K562 (cell line): ENCODE data around the gene LYST. TPM values are rescaled to one million over a fixed set of nuclear protein-coding genes. Genes with fewer than 3 reads are reported as not detected.

Experiments used
- ARID1B ChIP-seq: fragments of 450-650 bp; IDR thresholded peaks from 2 replicates; pipeline ENCODE4 v1.6.1; 2016; ENCODE audit warnings: antibody characterized with exemption, mild to moderate bottlenecking, inconsistent platforms
- CCNT2 ChIP-seq: IDR thresholded peaks from 2 replicates; pipeline ENCODE4 v1.6.1; 2011; ENCODE audit warnings: borderline replicate concordance, low read depth, mild to moderate bottlenecking, moderate library complexity, mixed read lengths, low read length; ENCODE audit not compliant: insufficient read length; ENCODE audit errors: extremely low read depth
- CREM ChIP-seq: IDR thresholded peaks from 2 replicates; pipeline ENCODE4 v1.6.1; 2014; ENCODE audit warnings: antibody characterized with exemption, low read depth
- ELF1 ChIP-seq: fragments of 200-800 bp; sonication (Bioruptor generic); IDR thresholded peaks from 2 replicates; pipeline ENCODE4 v1.6.1; 2016; ENCODE audit warnings: missing genetic modification characterization, missing compliant biosample characterization
- FOSL1 ChIP-seq: fragments of 200-800 bp; sonication (Bioruptor generic); conservative IDR thresholded peaks from 2 replicates; pipeline ENCODE4 v1.6.1; 2016; ENCODE audit warnings: missing genetic modification characterization, missing compliant biosample characterization
- FOXK2 ChIP-seq, 2 experiments: fragments of 450-650 bp; IDR thresholded peaks in 1 of 2; conservative IDR thresholded peaks in 1 of 2; 2 replicates each; pipeline ENCODE4 v1.6.1; 2016; ENCODE audit warnings: low read depth in 2 of 2, mild to moderate bottlenecking in 1 of 2
- ID3 ChIP-seq, 2 experiments: fragments of 250-450 bp in 1 of 2; fragments of 450-650 bp in 1 of 2; sonication (Bioruptor Pico) in 1 of 2; IDR thresholded peaks; 2 replicates each; pipeline versions ENCODE4 v1.6.1 to v1.8.0; 2016 to 2021; ENCODE audit warnings: mild to moderate bottlenecking in 2 of 2, moderate library complexity in 2 of 2, missing compliant biosample characterization in 1 of 2, missing genetic modification characterization in 1 of 2
- JUND ChIP-seq, 2 experiments: IDR thresholded peaks; 2 replicates in 1 of 2; 3 replicates in 1 of 2; pipeline ENCODE4 v1.6.1; 2011; ENCODE audit warnings: borderline replicate concordance in 2 of 2, low read depth in 2 of 2, low read length in 2 of 2, improper control_type of control experiment in 1 of 2, missing biosample characterization in 1 of 2, missing genetic modification characterization in 1 of 2, missing genetic modification reagents in 1 of 2
- NFIC ChIP-seq: fragments of 450-650 bp; IDR thresholded peaks from 2 replicates; pipeline ENCODE4 v1.6.1; 2017; ENCODE audit warnings: mild to moderate bottlenecking, inconsistent platforms
- PHF21A ChIP-seq: fragments of 450-650 bp; IDR thresholded peaks from 2 replicates; pipeline ENCODE4 v1.6.1; 2017; ENCODE audit warnings: low read depth, borderline replicate concordance
- polyA plus RNA-seq, 8 experiments: library from polyadenylated mRNA; depleted of rRNA in 4 of 8; stranded (reverse) in 5 of 8; unstranded in 3 of 8; fragments of >200 nt; fragmentation: Nextera tagmentation in 2 of 8; fragmentation: Illumina TruSeq in 1 of 8; extraction: Ambion mirVana in 2 of 8; extraction: Trizol in 1 of 8; gene quantifications; 2 replicates each; pipeline versions ENCODE4 v1.2.1 to v1.2.3, GENCODE V29; 2011 to 2014; ENCODE audit warnings: inconsistent platforms in 1 of 8, missing spikeins in 1 of 8
- total RNA-seq, 7 experiments: library from RNA; depleted of rRNA in 6 of 7; stranded (reverse); fragments of >200 nt in 6 of 7; fragmentation: Illumina TruSeq in 2 of 7; extraction: Trizol in 2 of 7; gene quantifications; 2 replicates each; pipeline versions ENCODE4 v1.2.1 to v1.2.3, GENCODE V29; 2011 to 2021; ENCODE audit warnings: low replicate concordance in 1 of 7
- TF ChIP-seq, protein P1 (sequence below): fragments of 250-450 bp; sonication (Bioruptor Pico); IDR thresholded peaks from 2 replicates; pipeline ENCODE4 v1.8.0; 2022; ENCODE audit warnings: moderate library complexity, mild to moderate bottlenecking, inconsistent platforms
- TF ChIP-seq, protein P2 (sequence below), 2 experiments: fragments of 450-650 bp in 1 of 2; sonication (generic) in 1 of 2; formaldehyde crosslinking in 1 of 2; IDR thresholded peaks; 2 replicates each; pipeline versions ENCODE4 v1.7.1 to v1.9.0; 2016 to 2022; ENCODE audit warnings: inconsistent platforms in 1 of 2, mild to moderate bottlenecking in 1 of 2, missing genetic modification reagents in 1 of 2

Gene LYST
- total and polyA plus RNA-seq, 9 of the 15 experiments (the other 6 are each of a cell fraction or from before 2014, with no cell fraction given) = 0.73 to 2.4 (median 1.4) TPM

GRCh38 chr1:235642011-235642942, 224.4 kb downstream of the LYST start (continued):
- 0 out of 2 replicates have a peak, but pooled peaks have one; percentile 21 for TF ChIP-seq ELF1 (tag)
- TF ChIP-seq PHF21A = no peak
- TF ChIP-seq ID3 (CRISPR knock-in tag; IDR thresholded peaks at IDR 0.05) = no peak
- TF ChIP-seq ID3 (tag; IDR thresholded peaks at IDR 0.05) = no peak
- TF ChIP-seq JUND (IDR thresholded peaks at IDR 0.05; ENCODE audit: borderline replicate concordance, low read depth, low read length) = peak; percentile 86
- TF ChIP-seq JUND (tag; IDR thresholded peaks at IDR 0.05; ENCODE audit: borderline replicate concordance, low read depth, low read length) = peak; percentile 77; the same call in 1 of the 3 replicates
- TF ChIP-seq, protein P1, sequence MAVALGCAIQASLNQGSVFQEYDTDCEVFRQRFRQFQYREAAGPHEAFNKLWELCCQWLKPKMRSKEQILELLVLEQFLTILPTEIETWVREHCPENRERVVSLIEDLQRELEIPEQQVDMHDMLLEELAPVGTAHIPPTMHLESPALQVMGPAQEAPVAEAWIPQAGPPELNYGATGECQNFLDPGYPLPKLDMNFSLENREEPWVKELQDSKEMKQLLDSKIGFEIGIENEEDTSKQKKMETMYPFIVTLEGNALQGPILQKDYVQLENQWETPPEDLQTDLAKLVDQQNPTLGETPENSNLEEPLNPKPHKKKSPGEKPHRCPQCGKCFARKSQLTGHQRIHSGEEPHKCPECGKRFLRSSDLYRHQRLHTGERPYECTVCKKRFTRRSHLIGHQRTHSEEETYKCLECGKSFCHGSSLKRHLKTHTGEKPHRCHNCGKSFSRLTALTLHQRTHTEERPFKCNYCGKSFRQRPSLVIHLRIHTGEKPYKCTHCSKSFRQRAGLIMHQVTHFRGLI = no peak
- TF ChIP-seq, protein P2, sequence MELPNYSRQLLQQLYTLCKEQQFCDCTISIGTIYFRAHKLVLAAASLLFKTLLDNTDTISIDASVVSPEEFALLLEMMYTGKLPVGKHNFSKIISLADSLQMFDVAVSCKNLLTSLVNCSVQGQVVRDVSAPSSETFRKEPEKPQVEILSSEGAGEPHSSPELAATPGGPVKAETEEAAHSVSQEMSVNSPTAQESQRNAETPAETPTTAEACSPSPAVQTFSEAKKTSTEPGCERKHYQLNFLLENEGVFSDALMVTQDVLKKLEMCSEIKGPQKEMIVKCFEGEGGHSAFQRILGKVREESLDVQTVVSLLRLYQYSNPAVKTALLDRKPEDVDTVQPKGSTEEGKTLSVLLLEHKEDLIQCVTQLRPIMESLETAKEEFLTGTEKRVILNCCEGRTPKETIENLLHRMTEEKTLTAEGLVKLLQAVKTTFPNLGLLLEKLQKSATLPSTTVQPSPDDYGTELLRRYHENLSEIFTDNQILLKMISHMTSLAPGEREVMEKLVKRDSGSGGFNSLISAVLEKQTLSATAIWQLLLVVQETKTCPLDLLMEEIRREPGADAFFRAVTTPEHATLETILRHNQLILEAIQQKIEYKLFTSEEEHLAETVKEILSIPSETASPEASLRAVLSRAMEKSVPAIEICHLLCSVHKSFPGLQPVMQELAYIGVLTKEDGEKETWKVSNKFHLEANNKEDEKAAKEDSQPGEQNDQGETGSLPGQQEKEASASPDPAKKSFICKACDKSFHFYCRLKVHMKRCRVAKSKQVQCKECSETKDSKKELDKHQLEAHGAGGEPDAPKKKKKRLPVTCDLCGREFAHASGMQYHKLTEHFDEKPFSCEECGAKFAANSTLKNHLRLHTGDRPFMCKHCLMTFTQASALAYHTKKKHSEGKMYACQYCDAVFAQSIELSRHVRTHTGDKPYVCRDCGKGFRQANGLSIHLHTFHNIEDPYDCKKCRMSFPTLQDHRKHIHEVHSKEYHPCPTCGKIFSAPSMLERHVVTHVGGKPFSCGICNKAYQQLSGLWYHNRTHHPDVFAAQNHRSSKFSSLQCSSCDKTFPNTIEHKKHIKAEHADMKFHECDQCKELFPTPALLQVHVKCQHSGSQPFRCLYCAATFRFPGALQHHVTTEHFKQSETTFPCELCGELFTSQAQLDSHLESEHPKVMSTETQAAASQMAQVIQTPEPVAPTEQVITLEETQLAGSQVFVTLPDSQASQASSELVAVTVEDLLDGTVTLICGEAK (IDR thresholded peaks at IDR 0.05) = no peak
- TF ChIP-seq, protein P2 (CRISPR knock-in tag; IDR thresholded peaks at IDR 0.05) = no peak
- TF ChIP-seq FOXK2 (conservative IDR thresholded peaks at IDR 0.05 in 1 of 2, IDR thresholded peaks at IDR 0.05 in 1 of 2; ENCODE audit: low read depth in 2 of 2) = 0 out of 4 replicates have a peak, but pooled peaks of 1 of the 2 experiments have one; percentile 27
- TF ChIP-seq NFIC = peak; percentile 35; the same call in 1 of the 2 replicates
- TF ChIP-seq CREM = peak; percentile 45; the same call in 1 of the 2 replicates
- peak; percentile 71 for TF ChIP-seq FOSL1 (tag)
- TF ChIP-seq ARID1B = peak; percentile 42; the same call in 1 of the 2 replicates
- TF ChIP-seq CCNT2 = no peak
